Occipital lobe (tissue), 2 donors: Measurements from ENCODE around the gene CAPZA1. TPM values are rescaled to one million over a fixed set of nuclear protein-coding genes. Genes with fewer than 3 reads are reported as not detected.

Source experiments
- DNase-seq: peaks from one replicate; lab custom pipeline; 2025; lab: John Stamatoyannopoulos, UW
- total RNA-seq: library from RNA; depleted of rRNA; stranded (reverse); fragments of >200 nt; gene quantifications from one replicate; pipeline ENCODE4 v1.2.3, GENCODE V29; 2014

The CAPZA1 gene
- total RNA-seq, 1 donor from 2014 or later: 83.3 TPM

DNA sequence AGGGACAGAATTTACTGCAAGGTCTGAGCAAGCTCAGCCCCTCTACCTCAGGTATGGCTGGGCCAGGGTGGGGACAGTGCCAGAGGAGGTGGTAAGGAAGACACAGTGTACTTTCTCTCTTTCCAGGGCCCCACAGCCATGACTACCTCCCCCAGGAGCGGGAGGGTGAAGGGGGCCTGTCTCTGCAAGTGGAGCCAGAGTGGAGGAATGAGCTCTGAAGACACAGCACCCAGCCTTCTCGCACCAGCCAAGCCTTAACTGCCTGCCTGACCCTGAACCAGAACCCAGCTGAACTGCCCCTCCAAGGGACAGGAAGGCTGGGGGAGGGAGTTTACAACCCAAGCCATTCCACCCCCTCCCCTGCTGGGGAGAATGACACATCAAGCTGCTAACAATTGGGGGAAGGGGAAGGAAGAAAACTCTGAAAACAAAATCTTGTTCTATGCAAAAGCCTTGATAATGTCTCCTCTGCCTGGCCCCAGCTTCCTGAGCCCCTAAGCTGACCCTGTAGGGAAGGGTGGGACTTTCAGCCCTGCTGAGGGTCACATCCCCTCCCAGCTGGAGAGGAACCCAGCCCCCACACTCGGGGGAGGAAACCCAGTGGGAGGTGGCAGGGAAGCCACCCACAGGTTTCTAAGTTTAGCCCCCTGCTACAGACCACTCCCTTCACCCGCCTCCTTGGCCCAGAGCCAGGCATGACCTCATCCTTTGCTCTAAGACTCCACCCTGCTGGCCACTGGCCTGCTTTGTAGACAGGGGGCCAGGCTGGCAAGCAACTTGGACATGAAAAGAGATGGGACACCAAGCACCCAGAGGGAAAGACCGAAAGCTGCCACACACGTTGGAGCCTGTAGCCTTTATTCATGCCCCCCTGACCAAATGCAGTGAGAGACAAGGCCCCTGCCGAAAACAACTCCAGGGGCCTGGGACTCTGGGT, 80.9 kb downstream of the CAPZA1 start:
- peak; percentile 73 for DNase-seq

DNA sequence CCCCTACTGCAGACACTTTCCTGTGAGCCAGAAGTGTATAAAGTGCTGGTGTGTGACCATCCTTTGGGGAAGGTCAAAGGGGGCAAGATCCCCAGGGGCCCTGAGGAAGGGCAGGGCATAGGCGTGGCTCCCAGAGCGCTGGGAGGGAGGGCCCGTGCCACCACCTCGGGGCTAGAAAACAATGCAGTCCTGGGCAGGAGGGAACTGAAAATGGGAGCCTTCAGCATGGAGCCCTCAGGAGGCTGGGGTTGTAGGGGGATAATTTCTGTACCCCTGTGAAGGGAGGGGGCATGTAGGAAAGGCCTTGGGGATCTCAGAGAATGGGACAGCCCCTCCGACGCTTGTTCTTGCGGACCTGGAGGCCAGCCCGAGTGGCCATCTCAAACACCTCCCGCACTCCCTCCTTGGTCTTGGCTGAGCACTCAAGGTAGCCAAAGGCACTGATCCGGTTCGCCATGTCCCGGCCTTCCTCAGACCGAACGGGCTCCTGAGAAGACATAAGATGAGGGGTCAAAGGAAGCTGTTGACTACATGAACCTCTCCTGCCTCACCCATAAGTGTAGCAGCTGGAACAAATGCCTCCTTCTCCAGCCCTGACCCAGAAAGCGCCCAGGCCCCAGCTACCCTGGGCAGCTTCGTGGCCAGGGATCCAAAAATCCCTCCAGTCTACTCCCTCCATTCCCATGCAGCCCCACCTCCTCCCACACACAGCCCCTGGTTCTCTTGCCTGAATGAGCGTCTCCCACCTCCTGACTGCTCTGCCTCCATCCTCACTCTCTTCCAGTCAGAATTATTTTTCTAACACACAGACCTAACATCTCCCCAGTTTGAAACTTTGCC, 81.8 kb downstream of the CAPZA1 start:
- no peak for DNase-seq

DNA sequence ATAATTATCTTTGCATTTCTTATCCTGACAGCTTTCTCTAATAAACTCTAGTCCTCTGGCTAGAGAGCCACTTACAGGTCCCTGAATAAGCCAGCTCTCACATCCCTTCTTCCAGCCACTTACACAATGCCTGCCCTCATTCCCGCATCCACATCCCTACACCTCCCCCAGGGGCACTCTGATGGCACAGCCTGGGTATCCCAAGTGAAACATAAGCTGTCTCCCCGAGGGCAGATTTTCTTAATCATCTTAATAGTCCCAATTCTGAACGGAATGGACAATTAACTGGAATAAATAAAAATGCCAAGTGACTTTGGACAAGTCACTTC, 82.4 kb downstream of the CAPZA1 start:
- no peak for DNase-seq

DNA sequence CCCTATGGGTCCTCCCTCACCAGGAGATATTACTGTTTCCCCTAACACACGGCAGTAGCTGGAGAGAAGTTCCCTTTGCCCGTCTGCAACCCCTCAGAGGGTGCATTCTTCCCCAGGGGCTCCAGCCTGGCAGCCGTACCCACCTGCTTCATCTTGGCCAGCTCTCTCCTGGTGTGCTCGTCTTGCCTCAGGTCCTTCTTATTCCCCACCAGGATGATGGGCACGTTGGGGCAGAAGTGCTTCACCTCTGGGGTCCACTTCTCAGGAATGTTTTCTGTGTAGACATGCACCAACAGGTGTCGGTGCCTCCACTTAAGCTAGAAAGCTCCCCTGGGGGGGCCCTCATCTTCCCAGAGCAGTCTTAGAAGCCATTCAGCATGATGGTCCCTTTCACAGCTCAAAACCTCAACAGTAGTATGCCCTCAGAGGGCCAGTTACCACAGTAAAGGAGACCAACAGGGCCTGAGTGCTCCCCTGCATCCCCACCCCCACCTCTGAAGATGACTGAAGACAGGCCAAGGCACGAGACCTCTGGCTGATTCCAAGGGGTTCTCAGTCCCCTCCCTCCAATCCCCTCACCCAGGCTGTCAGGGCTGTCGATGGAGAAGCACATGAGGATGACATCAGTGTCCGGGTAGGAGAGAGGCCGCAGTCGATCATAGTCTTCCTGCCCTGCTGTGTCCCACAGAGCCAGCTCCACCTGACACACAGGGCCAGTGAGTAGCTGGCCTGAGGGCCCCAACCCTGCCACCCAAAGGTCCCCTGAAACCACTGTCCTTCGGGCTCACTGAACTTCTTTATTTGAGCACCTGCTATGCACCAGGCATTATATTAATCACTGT, 83.0 kb downstream of the CAPZA1 start:
- no peak for DNase-seq

DNA sequence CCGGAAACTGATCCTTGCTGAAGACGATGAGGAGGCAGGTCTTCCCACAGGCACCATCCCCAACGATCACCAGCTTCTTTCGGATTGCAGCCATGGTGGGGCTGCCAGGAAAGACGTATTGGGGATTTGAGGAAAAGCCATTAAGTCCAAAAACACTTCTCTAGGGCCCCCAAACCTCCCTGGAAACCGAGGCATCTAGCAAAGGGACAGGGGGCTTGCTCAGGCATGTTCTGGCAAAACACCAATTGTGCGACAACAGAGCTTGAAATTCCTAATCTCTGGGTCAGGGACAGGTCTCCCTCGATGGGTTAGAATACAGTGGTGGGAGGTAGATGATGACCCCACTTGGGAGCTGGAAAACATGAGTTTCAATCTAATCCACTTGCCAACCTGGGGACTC, 84.1 kb downstream of the CAPZA1 start:
- DNase-seq: no peak

DNA sequence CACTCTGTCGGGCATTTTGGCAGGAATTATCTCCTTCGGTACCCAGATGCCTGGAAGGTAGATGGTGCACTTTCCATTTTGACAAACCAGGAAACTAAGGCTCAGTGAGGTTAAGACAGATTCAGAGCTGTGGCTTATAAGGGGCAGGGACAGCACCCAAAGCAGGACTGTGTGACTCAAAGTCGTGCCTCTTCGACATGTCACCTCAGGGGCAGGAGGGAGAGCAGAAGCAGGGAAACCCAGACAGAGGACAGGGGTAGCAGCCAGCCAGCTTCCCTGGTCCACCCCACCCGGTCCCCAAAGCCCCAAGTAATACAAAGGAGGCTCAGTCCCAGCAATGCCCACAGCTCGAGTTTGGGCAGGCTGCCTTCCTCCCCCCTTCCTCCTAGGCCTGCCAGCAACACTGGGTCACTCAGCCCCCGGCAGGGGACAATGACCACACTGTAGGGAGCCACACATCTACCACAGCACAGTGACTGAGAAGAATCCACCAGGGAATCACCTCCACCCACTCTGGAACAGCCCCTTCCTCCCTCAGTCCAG, 84.8 kb downstream of the CAPZA1 start:
- peak; percentile 66 for DNase-seq

DNA sequence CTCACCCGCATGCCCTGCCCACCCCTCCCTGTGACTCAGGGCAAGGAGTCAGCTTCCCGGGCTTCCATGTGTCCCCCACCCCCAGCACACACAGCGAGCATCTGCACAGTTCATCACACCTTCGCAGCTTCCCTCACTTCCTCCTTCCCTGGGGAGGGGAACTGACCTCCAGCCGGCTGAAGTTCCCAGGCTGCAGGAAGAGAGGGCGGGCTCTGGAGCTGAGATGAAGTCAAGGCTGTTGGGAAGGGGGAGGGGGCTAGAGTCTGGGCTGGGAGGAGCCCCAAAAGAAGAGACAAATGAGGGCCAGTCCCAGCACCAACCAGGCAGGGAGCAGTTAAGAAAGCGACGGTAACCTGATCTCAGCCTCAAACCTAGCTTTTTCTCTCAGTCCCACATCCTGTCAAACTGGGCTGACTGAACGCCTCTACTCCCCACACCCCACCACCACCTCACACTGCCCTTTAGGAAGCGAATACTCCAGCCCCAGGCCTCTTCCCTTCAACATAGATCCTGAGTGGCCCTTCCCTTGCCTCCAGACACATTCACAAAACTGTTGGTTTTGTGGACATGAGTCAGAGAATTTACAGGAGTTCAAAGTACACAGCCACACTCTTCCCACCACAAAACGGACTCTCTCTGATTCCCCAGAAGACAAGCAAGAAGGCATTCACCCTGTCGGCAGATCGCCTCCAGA, 85.4 kb downstream of the CAPZA1 start:
- peak; percentile 55 for DNase-seq

DNA sequence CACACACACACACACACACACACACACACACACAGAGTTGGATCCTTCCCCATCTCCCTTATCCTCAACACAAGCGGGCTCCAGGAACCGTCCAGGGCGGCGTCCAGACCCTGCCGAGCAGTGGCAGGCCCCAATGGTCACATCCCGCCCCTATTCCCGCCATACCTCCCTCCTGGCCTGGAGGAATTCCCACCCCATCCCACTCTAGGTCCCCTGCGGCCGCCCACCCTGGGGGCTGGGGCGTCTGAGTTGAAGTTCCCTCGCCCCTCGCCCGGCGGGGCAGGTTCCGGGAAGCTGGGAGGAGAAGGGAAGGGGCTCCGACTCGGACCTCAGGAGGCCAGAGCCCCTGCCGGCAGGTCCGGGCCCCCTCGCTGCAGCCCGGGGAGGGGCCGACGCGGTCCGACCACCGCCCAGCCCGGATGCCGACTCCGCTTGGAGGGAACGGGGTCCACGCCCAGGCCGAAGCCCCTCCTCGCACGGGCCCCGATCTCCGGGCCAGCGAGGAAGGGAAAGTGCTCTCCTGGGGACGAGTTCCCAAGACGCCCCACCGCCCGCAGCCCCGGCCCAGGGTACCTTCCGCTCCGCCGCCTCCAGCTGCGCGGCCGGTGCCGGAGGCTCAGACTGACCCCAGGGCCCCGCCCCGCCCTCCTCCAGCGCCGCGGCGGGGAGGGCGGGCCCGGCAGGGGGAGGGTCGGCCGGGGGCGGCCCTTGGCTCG, 87.0 kb downstream of the CAPZA1 start, which contains the start of gene RHOC:
Gene RHOC, minus strand, starts transcription at position 623 of the 716 bp plus-strand sequence. CDS start 3,328 bp downstream, outside the sequence.
- no peak for DNase-seq

DNA sequence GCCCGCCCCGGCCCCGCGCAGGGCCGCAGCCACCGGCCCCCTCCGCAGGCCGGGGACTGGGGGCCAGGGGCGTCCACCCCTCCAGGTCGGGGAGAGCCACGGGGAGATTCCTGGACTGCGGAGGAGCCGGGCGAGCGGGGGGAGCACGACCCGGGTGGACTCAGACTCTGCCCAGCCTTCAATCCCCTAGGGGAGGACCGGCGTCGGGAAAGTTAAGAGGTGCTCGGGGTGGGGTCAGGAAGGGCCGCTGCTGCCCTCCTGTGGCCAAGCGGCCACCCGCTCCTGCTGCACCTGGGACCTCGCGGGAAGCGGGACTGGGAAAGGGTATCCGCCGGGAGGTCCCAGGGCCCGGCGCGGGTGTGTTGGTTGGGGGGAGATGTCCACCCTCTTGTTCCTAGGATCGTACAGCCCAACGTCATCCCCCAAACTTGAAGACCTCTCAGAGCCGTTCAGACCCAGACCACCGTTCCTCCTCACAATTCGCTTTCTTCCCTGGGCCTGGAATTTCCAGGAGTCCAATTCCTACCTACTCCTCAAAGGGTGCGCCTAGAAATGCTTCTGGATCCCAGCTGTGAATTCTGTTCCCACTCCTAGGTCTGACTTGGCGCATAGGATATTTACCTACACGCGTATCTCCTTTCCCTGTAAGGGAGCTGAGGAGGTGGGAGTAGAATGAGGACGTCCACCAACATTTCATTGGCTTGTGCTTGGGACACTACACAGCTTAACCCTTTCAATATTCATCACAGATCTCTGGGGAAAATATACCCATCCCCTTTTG, 87.8 kb downstream of the CAPZA1 start:
- peak; percentile 32 for DNase-seq

DNA sequence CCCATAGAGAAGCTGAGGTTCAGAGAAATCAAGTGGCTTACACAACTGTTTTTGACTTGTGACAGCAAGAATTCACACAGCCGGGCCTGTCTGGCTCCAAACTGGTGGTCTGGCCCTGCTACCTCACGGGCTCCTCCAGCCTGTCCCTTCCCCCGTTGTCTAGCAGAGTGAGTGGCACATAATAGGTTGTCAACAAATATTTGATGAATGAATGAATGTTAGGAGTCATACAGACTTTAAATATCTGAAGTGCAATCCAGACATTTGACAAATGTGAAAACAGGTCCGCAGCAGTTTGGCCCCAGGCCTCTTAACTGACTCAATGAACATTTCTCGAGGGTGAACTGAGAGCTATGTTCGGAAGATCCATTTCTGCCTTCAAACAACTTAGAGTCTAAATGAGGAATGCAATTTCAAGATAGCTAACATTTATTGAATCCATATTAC, 88.4 kb downstream of the CAPZA1 start:
- no peak for DNase-seq

DNA sequence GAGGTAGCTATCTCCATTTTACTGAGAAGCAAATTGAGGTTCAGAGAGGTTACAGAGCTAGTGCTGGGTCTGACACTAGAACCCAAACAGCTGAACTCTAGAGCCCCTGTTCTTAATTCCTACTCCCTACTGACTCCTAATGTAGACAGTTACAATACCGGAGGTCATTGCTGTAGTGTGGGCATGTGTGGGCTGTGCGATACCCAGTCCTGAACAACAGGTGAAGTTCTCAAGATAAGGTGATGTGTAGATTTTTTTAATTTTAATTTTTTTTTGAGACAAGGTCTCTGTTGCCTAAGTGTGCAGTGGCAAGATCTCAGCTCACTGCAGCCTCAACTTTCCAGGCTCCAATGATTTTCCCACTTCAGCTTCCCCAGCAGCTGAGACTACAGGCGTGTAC, 88.9 kb downstream of the CAPZA1 start:
- DNase-seq: no peak

DNA sequence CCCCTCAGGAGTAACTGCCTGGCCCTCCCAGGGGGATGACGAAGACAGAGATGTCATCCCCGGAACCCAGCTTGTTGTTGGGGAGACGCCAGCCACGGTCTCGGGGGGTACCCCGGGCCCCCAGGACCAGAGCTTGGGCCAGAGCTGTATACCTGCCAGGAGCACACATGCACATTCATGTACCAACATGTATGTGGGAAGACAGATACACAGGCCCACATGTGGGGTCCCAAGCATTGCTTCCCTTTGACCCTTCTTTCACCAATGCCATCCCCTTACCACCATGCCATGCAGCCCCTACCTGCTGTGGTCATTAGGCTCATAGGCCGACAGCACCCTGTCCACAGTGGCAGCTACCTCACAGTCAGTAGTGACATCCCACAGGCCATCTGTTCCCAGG, 90.5 kb downstream of the CAPZA1 start:
- DNase-seq: no peak

DNA sequence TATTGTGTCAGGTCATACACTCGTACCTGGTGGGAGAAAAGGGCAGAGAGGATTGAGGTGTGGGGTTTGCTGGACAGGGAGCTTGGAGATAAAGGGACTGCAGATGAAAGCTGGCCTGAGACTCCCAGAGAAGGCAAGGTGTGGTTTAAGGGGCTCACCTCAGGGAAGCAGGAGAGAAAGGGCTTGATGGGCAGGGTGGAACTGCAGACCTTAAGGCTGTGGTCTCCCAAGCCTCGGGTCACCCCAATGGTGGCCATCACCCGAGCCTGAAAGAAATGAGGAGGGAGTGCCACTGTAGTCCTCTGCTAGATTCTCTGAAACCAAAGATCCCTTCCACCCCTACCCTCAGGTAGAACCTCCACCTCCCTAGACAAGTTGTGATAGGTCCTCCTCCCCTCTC, 91.0 kb downstream of the CAPZA1 start:
- DNase-seq: no peak

DNA sequence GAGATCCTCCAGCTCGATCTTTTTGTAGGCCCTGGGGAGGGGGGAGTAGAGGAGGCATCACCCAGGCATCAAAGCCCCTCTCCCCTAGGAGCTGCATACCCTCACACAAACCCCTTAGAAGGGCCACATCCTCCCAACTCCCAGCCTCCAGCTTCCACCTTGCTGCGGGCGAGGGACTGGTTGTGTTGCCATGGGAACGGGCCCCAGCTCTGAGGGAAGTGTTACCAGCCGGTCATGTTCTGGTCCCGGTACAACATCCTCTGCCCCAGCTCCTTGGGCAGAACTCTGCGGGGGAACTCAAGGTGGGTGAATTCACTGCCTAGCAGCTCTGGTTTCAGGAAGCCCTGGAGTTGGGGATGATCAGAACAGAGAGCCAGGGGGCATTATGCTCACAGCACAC, 91.4 kb downstream of the CAPZA1 start:
- no peak for DNase-seq

DNA sequence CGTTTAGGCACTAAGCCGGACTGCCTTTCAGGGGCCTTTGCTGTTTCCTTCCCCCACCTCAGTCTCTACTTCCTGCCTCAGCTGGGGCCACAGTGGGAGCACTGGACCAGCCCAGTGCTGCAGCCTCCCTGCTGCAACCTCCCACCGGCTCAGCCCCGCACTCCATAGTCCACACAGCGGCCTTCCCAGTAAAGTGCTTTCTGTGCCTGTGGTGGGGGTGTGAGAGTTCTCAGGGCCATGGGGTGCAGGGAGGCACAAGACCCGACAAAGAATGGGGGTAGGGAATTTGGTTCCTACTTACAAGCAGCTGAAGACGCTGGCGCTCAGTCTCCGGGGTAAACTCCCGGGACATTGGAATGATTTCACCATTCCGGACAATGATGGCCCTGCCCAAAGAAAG, 92.0 kb downstream of the CAPZA1 start:
- no peak for DNase-seq

DNA sequence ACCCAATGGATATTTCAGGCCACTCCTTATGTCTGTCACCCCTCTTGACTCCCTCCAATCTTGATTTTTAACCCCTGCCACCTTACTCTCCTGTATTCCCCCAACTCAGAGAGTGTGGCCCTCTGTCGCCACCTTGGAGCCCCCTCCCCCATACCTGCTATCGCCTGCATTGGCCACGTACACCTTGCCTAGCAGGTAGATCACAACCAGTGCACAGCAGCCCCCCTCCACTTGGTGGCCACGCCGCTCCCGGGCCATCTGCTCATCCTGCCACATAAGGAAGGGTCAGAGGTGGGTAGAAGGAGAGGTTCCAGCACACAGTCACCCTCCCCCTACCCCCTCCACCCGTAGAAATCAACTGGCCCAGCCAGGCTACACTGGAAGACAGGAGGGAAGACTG, 92.6 kb downstream of the CAPZA1 start:
- no peak for DNase-seq

DNA sequence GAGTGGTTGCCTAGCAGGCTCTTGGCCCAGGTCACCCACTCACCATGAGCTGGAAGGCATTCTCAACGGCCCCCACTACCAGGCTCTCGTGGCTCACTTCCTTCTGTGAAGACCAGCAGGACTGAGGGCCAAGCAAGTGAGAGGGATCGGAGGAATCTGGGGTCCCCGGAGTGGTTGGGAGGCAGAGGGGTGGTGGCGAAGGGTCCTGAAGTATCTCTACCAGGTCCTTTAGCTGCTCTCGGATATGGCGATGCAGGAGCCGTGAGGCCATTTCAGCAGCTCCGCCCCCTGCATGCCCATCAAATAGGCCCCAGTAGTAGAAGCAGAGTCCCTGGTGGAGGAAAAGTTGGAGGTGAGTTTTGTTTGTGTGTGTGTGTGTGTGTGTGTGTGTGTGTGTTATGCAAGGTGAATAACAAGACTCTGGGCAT, 93.1 kb downstream of the CAPZA1 start:
- no peak for DNase-seq

DNA sequence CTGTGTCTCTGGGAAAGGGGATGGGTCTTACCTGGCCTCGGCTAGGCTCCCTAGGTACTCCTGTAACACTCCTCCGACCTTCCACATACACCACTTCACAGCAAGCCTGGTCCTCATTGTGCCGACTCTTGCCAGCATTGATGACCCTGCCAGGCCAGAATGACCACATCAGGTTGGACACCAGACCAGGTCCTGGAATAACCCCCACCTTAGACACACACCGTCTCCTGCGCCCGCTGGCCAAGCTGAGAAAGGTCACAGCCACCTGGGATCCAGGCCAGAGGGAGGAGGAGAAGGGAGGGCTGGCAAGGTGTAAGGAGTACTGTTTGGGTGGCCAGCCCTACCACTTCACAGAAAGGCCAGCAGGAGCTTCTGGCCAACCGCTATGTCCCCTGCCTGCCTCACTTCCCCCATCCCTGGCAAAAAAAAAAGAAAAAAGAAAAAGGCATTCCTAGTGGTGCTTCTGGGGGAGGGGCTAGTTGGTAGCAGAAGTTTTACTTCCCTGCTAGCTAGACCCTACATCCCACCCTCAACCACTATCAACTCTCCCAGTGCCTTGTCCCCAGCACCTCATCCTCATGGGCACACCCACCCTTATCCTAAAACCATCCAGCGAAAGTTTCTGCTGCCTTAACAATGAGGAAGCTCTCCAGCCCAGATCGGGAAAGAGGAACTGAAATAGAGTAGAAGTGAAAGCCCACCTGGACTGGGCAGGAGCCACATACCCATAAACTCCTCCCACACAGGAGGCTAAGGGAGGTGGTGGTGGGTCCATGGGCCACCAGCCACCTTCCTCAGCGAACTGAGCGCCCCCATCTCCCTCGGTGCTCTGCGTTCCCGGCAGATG, 94.1 kb downstream of the CAPZA1 start:
- no peak for DNase-seq
